Tibial nerve (tissue), 4 donors: ENCODE measurements around the gene SWAP70. TPM values are rescaled to one million over a fixed set of nuclear protein-coding genes. Genes with fewer than 3 reads are reported as not detected.

Experiments
- DNase-seq, 2 donors: peaks; one replicate each; pipeline ENCODE4 v3.0.0-alpha.2; 2019; ENCODE audit warnings: low spot score in 2 of 2
- H3K27ac ChIP-seq, 4 donors: fragments of 200-600 bp; sonication (generic) in 3 of 4; one replicate each; pipeline ENCODE4 v1.5.1; 2017 to 2019; ENCODE audit warnings: mild to moderate bottlenecking in 1 of 4
- H3K27me3 ChIP-seq, 2 donors: fragments of 200-600 bp; sonication (generic) in 1 of 2; one replicate each; pipeline versions ENCODE4 v1.5.1 to v1.6.0; 2017 to 2019
- H3K36me3 ChIP-seq, 3 donors: fragments of 200-600 bp; sonication (generic); one replicate each; pipeline ENCODE4 v1.5.1; 2018 to 2019
- H3K4me1 ChIP-seq, 4 donors: fragments of 200-600 bp; sonication (generic) in 3 of 4; one replicate each; pipeline ENCODE4 v1.5.1; 2017 to 2019
- H3K4me3 ChIP-seq, 4 donors: fragments of 200-600 bp; sonication (generic) in 3 of 4; one replicate each; pipeline ENCODE4 v1.5.1; 2017 to 2019; ENCODE audit warnings: mild to moderate bottlenecking in 1 of 4, moderate library complexity in 1 of 4
- H3K9me3 ChIP-seq, 4 donors: fragments of 200-600 bp; sonication (generic) in 3 of 4; one replicate each; pipeline ENCODE4 v1.5.1; 2017 to 2019
- EP300 ChIP-seq, 2 donors: sonication (generic); formaldehyde crosslinking; IDR thresholded peaks; one replicate each; pipeline ENCODE4 v1.6.1; 2017; ENCODE audit warnings: antibody characterized with exemption in 2 of 2, mild to moderate bottlenecking in 1 of 2
- POLR2A ChIP-seq, 2 donors: fragments of 450-650 bp; IDR thresholded peaks; one replicate each; pipeline ENCODE4 v1.6.1; 2017; ENCODE audit warnings: antibody characterized with exemption in 2 of 2, mild to moderate bottlenecking in 2 of 2, moderate library complexity in 2 of 2
- WGBS, 2 donors: methylation state at CpG; one replicate each; pipeline ENCODE4 v1.1.5; 2018; 5-methylcytosine and 5-hydroxymethylcytosine counted together
- total RNA-seq, 4 donors: library from RNA; depleted of rRNA; stranded (reverse); fragments of >200 nt; gene quantifications; one replicate each; pipeline ENCODE4 v1.1.0, GENCODE V29; 2016
- TF ChIP-seq, protein P1 (sequence below), 5 experiments: fragments of 200-600 bp in 3 of 5; fragments of 450-650 bp in 2 of 5; sonication (generic) in 3 of 5; IDR thresholded peaks; one replicate each; pipeline ENCODE4 v1.5.1; 2016 to 2019; ENCODE audit warnings: antibody characterized with exemption in 5 of 5, mild to moderate bottlenecking in 3 of 5, moderate library complexity in 2 of 5

The SWAP70 gene
- total RNA-seq, 4 donors from 2014 or later = 51.0 to 79.1 (median 66.9) TPM

GRCh38 chr11:9747229-9747628 is 83.4 kb downstream of the SWAP70 start:
- peaks cover 0 to 23% (median 8%) of the 10 kb centered on the region in 4 donors for H3K4me1 ChIP-seq
- H3K27me3 ChIP-seq = no peaks in the 10 kb centered on the region
- 85 to 86% methylated on average over 1 of the region's 1 CpG for WGBS, 2 donors
- peaks cover 0 to 69% (median 7%) of the 10 kb centered on the region in 3 donors for H3K36me3 ChIP-seq
- peak overlapping the region in 3 of 4 donors; percentile 54 to 55 (median 54) for H3K27ac ChIP-seq
- DNase-seq = no peak
- TF ChIP-seq POLR2A (IDR thresholded peaks at IDR 0.05) = no peak
- no peak for TF ChIP-seq EP300 (IDR thresholded peaks at IDR 0.05)
- TF ChIP-seq, protein P1, sequence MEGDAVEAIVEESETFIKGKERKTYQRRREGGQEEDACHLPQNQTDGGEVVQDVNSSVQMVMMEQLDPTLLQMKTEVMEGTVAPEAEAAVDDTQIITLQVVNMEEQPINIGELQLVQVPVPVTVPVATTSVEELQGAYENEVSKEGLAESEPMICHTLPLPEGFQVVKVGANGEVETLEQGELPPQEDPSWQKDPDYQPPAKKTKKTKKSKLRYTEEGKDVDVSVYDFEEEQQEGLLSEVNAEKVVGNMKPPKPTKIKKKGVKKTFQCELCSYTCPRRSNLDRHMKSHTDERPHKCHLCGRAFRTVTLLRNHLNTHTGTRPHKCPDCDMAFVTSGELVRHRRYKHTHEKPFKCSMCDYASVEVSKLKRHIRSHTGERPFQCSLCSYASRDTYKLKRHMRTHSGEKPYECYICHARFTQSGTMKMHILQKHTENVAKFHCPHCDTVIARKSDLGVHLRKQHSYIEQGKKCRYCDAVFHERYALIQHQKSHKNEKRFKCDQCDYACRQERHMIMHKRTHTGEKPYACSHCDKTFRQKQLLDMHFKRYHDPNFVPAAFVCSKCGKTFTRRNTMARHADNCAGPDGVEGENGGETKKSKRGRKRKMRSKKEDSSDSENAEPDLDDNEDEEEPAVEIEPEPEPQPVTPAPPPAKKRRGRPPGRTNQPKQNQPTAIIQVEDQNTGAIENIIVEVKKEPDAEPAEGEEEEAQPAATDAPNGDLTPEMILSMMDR (IDR thresholded peaks at IDR 0.05) = no peak
- no peak overlapping the region for H3K4me3 ChIP-seq
- no peaks in the 10 kb centered on the region for H3K9me3 ChIP-seq

GRCh38 chr11:9747828-9748227 is 84.0 kb downstream of the SWAP70 start:
- no peak for TF ChIP-seq POLR2A (IDR thresholded peaks at IDR 0.05)
- TF ChIP-seq, protein P1 (IDR thresholded peaks at IDR 0.05) = no peak
- TF ChIP-seq EP300 (IDR thresholded peaks at IDR 0.05) = no peak
- no peaks in the 10 kb centered on the region for H3K27me3 ChIP-seq
- peaks cover 0 to 23% (median 8%) of the 10 kb centered on the region in 4 donors for H3K4me1 ChIP-seq
- H3K4me3 ChIP-seq = no peak overlapping the region
- DNase-seq = no peak
- WGBS, 2 donors = 68 to 69% methylated on average over 5 of the region's 5 CpGs
- H3K36me3 ChIP-seq = peaks cover 0 to 66% (median 7%) of the 10 kb centered on the region in 3 donors
- no peaks in the 10 kb centered on the region for H3K9me3 ChIP-seq
- H3K27ac ChIP-seq = peak overlapping the region; percentile 10 to 58 (median 54)

DNA sequence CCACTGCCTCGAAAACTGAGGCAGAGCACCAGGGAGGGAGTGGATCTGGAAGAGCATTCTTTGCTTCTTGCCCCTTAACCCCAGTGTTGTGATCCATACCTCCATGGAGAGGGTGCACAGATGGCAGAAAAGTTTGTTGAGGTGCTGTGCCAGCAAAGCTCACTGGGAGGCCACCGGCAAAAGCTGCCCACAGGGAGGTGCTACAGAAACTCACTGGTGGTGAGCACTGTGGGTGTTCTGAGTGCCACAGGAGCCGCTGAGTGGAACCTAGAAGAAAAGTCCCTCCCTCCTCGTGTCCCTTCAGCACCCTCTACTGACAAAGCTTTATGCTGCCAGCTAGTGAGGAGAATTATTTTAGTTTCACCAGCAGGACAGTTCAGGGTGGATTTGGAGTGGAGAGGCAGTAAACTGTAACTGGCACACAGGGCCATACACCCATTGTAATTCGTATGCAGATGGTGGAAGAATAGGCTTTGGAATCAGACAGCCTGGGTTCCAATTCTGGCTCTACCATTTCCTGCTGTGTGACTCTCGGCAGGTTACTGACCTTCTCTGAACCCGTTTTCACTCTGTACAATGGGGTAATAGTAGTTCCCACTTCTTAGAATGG is 84.6 kb downstream of the SWAP70 start:
- no peak for TF ChIP-seq POLR2A (IDR thresholded peaks at IDR 0.05)
- TF ChIP-seq, protein P1 (IDR thresholded peaks at IDR 0.05) = peak; percentile 54 to 78 (median 67)
- TF ChIP-seq EP300 (IDR thresholded peaks at IDR 0.05) = peak in 1 of 2 donors; percentile 41
- Histone ChIP-seq H3K4me1 (peaks cover 0 to 24% (median 8%) of the 10 kb centered on the region in 4 donors), H3K4me3 (no peak overlapping the region), H3K27ac (peak overlapping the region in 3 of 4 donors; percentile 54 to 58 (median 54)), H3K27me3 (no peaks in the 10 kb centered on the region), H3K9me3 (no peaks in the 10 kb centered on the region), H3K36me3 (peaks cover 0 to 66% (median 7%) of the 10 kb centered on the region in 3 donors)
- peak in 1 of 2 donors; percentile 43 for DNase-seq
- WGBS, 2 donors = 46 to 49% methylated on average over 6 to 7 of the region's 7 CpGs

DNA sequence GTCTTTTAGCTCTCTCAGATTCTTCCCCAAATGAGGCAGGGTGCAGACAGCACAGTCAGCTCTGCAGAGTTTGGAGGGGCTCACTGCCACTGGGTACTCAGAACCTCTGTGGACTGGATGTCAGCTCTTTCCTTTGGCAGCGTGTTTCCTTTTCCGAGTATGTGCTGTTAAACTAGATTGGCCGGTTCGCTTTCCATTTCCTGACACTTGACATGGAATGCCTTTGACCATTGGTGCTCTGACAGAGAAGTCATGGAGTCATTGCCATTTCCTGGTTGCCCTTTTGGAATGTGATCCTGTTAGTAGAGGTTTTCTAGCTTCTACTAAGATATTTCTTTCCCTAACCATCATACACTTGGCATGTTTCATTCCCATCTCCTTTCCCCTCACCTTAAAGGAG is 86.7 kb downstream of the SWAP70 start:
- 66 to 68% methylated on average over 4 of the region's 4 CpGs for WGBS, 2 donors
- DNase-seq = no peak
- TF ChIP-seq, protein P1 (IDR thresholded peaks at IDR 0.05) = no peak
- TF ChIP-seq EP300 (IDR thresholded peaks at IDR 0.05) (no peak), POLR2A (IDR thresholded peaks at IDR 0.05) (no peak)
- Histone ChIP-seq H3K4me3 (no peak overlapping the region), H3K4me1 (peaks cover 0 to 40% (median 13%) of the 10 kb centered on the region in 4 donors), H3K27ac (no peak overlapping the region), H3K36me3 (peaks cover 0 to 48% (median 7%) of the 10 kb centered on the region in 3 donors), H3K27me3 (no peaks in the 10 kb centered on the region), H3K9me3 (no peaks in the 10 kb centered on the region)

DNA sequence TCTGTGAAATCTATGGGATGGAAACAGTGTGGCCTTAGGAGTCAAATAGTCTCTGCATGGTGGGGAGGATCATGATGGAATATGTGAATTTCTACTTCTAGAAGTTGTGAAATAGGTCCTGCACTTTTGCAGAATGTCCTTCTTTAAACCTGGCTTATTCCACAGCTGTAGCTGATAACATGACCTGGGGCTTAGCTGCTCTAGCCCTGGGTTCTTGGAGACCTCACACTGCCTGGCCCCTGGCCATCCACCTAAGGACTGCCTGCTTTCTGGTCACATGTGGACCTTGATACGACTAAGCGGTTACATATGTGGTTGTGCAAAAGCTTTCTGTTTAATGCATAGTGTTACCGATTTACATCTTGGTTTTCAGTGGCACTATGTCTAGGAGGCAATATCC is 88.2 kb downstream of the SWAP70 start:
- Histone ChIP-seq H3K27me3 (no peaks in the 10 kb centered on the region), H3K4me3 (no peak overlapping the region), H3K36me3 (peaks cover 0 to 40% (median 7%) of the 10 kb centered on the region in 3 donors), H3K9me3 (no peaks in the 10 kb centered on the region), H3K4me1 (peaks cover 0 to 42% (median 21%) of the 10 kb centered on the region in 4 donors), H3K27ac (no peak overlapping the region)
- WGBS, 2 donors = 65 to 68% methylated on average over 3 of the region's 3 CpGs
- TF ChIP-seq, protein P1 (IDR thresholded peaks at IDR 0.05) = no peak
- TF ChIP-seq EP300 (IDR thresholded peaks at IDR 0.05) (no peak), POLR2A (IDR thresholded peaks at IDR 0.05) (no peak)
- DNase-seq = no peak
